Endothelial cell of umbilical vein (primary cell): ENCODE data around the gene USP46. TPM values are rescaled to one million over a fixed set of nuclear protein-coding genes. Genes with fewer than 3 reads are reported as not detected.

Source experiments
- BruUV-seq: library from RNA; stranded (reverse); fragments of 400-500 nt; replicated peaks from 2 replicates; lab custom pipeline; 2021; lab: Mats Ljungman, UMichigan
- CTCF ChIA-PET: fragments of 300-600, 350-600 bp; sonication (Branson Sonifier 250); formaldehyde crosslinking; loops from one replicate; lab custom pipeline; 2021; ENCODE audit warnings: antibody characterized with exemption, inconsistent platforms; lab: Charles Lee
- POLR2A ChIA-PET: fragments of 300-600, 350-600 bp; sonication (Branson Sonifier 250); formaldehyde crosslinking; loops from one replicate; lab custom pipeline; 2021; ENCODE audit warnings: antibody characterized with exemption, inconsistent platforms; lab: Charles Lee
- DNase-seq: peaks from one replicate; pipeline ENCODE4 v3.0.0-alpha.2; 2011; ENCODE audit warnings: low read depth, low spot score
- FAIRE-seq: peaks from 2 replicates; lab custom pipeline; 2011; peaks lifted over from hg19 to GRCh38; lab: Jason Lieb, UNC
- H2AFZ ChIP-seq: 2 replicates; pipeline ENCODE4 v1.6.0; 2012; ENCODE audit warnings: low read depth, low read length, control low read depth, inconsistent platforms
- H3K27ac ChIP-seq: 2 replicates; pipeline ENCODE4 v1.5.1; 2011; ENCODE audit warnings: low read depth, mild to moderate bottlenecking, control low read depth, low read length, moderate library complexity; ENCODE audit not compliant: insufficient read depth
- H3K27me3 ChIP-seq, 2 experiments: 2 replicates each; pipeline versions ENCODE4 v1.6.0 to v1.6.1; 2011; ENCODE audit warnings: low read length in 2 of 2, mixed read lengths in 1 of 2; ENCODE audit not compliant: control insufficient read depth in 2 of 2, insufficient read depth in 2 of 2
- H3K36me3 ChIP-seq, 2 experiments: 2 replicates in 1 of 2; 3 replicates in 1 of 2; pipeline ENCODE4 v1.5.1; 2011; ENCODE audit warnings: low read length in 2 of 2, mild to moderate bottlenecking in 1 of 2, moderate library complexity in 1 of 2; ENCODE audit not compliant: control insufficient read depth in 2 of 2, insufficient read depth in 2 of 2; ENCODE audit errors: extremely low read depth in 1 of 2
- H3K4me1 ChIP-seq: 3 replicates; pipeline ENCODE4 v1.5.1; 2011; ENCODE audit warnings: mild to moderate bottlenecking, low read length; ENCODE audit not compliant: control insufficient read depth, insufficient read depth; ENCODE audit errors: extremely low read depth
- H3K4me2 ChIP-seq: 2 replicates; pipeline ENCODE4 v1.6.1; 2011; ENCODE audit warnings: low read length, control low read depth, mixed read lengths; ENCODE audit not compliant: insufficient read depth
- H3K4me3 ChIP-seq, 3 experiments: fragments of 200-600 bp in 1 of 3; sonication (generic), shearing (Covaris generic) in 1 of 3; replicated peaks in 1 of 3; 2 replicates each; pipeline ENCODE4 v1.5.1; 2011 to 2016; ENCODE audit warnings: control low read depth in 3 of 3, low read length in 3 of 3, mild to moderate bottlenecking in 2 of 3, inconsistent platforms in 1 of 3, low read depth in 1 of 3, moderate library complexity in 1 of 3; ENCODE audit not compliant: insufficient read depth in 1 of 3
- H3K79me2 ChIP-seq: 2 replicates; pipeline ENCODE4 v1.6.0; 2012; ENCODE audit warnings: low read length, inconsistent platforms; ENCODE audit not compliant: control insufficient read depth, insufficient read depth
- H3K9ac ChIP-seq: replicated peaks from 2 replicates; pipeline ENCODE3; 2011; ENCODE audit warnings: low read length, control low read depth; ENCODE audit not compliant: insufficient read depth; ENCODE audit errors: extremely low read depth
- H3K9me1 ChIP-seq: replicated peaks from 3 replicates; pipeline ENCODE4 v1.6.0; 2011; ENCODE audit warnings: mild to moderate bottlenecking, low read length; ENCODE audit not compliant: control insufficient read depth, insufficient read depth; ENCODE audit errors: extremely low read depth
- H3K9me3 ChIP-seq: replicated peaks from 2 replicates; pipeline ENCODE4 v1.5.1; 2012; ENCODE audit warnings: low read length, inconsistent platforms; ENCODE audit not compliant: control insufficient read depth, insufficient read depth
- H4K20me1 ChIP-seq: replicated peaks from 2 replicates; pipeline ENCODE3; 2011; ENCODE audit warnings: mild to moderate bottlenecking, low read length; ENCODE audit not compliant: control insufficient read depth, insufficient read depth; ENCODE audit errors: extremely low read depth
- CTCF ChIP-seq, 2 donors: IDR thresholded peaks; 1 replicate in 1 of 2; 2 replicates in 1 of 2; pipeline ENCODE4 v1.5.1; 2011; ENCODE audit warnings: low read length in 2 of 2, mild to moderate bottlenecking in 2 of 2, moderate library complexity in 2 of 2, control low read depth in 1 of 2, inconsistent platforms in 1 of 2, low read depth in 1 of 2; ENCODE audit not compliant: insufficient read depth in 1 of 2; ENCODE audit errors: extremely low read depth in 1 of 2
- EZH2 ChIP-seq: IDR thresholded peaks from 2 replicates; pipeline ENCODE4 v1.6.1; 2012; ENCODE audit warnings: borderline replicate concordance, low read depth, mild to moderate bottlenecking, moderate library complexity, low read length, inconsistent platforms; ENCODE audit not compliant: severe bottlenecking
- FOS ChIP-seq: IDR thresholded peaks from 2 replicates; pipeline ENCODE4 v1.6.1; 2011; ENCODE audit warnings: mild to moderate bottlenecking, low read length, moderate library complexity, borderline replicate concordance; ENCODE audit not compliant: insufficient read depth
- GATA2 ChIP-seq: IDR thresholded peaks from 2 replicates; pipeline ENCODE4 v1.7.0; 2011; ENCODE audit warnings: low read depth, mild to moderate bottlenecking, moderate library complexity, mixed read lengths, low read length; ENCODE audit not compliant: insufficient read length, insufficient read depth
- JUN ChIP-seq: IDR thresholded peaks from 2 replicates; pipeline ENCODE4 v1.6.1; 2011; ENCODE audit warnings: borderline replicate concordance, low read depth; ENCODE audit not compliant: insufficient read length, insufficient read depth
- MAX ChIP-seq: IDR thresholded peaks from 2 replicates; pipeline ENCODE4 v1.6.1; 2011; ENCODE audit not compliant: insufficient read depth, insufficient read length
- MYC ChIP-seq: IDR thresholded peaks from one replicate; pipeline ENCODE4 v1.6.1; 2011; ENCODE audit warnings: mild to moderate bottlenecking, low read depth, low read length
- POLR2A ChIP-seq: IDR thresholded peaks from 2 replicates; pipeline ENCODE4 v1.6.1; 2012; ENCODE audit warnings: low read depth, mild to moderate bottlenecking, control low read depth, low read length
- POLR2AphosphoS5 ChIP-seq: IDR thresholded peaks from 2 replicates; pipeline ENCODE4 v1.6.1; 2012; ENCODE audit warnings: low read depth, mild to moderate bottlenecking, control low read depth, low read length, moderate library complexity; ENCODE audit not compliant: insufficient read depth
- dilution Hi-C: fragments of 300-500 bp; cut with MboI; formaldehyde crosslinking; loops from one replicate; pipeline ENCODE4 v1.15.0; 2019; ENCODE audit warnings: low sequenced_read_pairs; ENCODE audit not compliant: extremely low pct_ligation_motif_present
- intact Hi-C: fragments of 100-400 bp; cut with micrococcal nuclease; formaldehyde crosslinking; loops from one replicate; pipeline ENCODE4 v1.10.0; 2022
- polyA plus RNA-seq, 4 experiments: library from polyadenylated mRNA; depleted of rRNA in 3 of 4; stranded (reverse) in 3 of 4; unstranded in 1 of 4; fragments of >200 nt; gene quantifications; 2 replicates each; pipeline versions ENCODE4 v1.2.1 to v1.2.3, GENCODE V29; 2011 to 2012; ENCODE audit warnings: missing spikeins in 1 of 4
- total RNA-seq: library from RNA; stranded (reverse); gene quantifications from 2 replicates; pipeline ENCODE4 v1.2.3, GENCODE V29; 2021

USP46 gene
- total and polyA plus RNA-seq, 2 donors (not counting 3 experiments of a cell fraction or from before 2014, with no cell fraction given) = 5.2 to 23.7 TPM

- dilution Hi-C loops = no loop called here
- CTCF ChIA-PET = no interaction called here
These were observed 31.2 kb downstream of the USP46 start for GRCh38 chr4:52627876-52628275.

GRCh38 chr4:52625216-52625615 is 33.9 kb downstream of the USP46 start:
- Histone ChIP-seq H3K9me1 (no peaks in the 10 kb centered on the region), H3K79me2 (no peaks in the 10 kb centered on the region), H3K27me3 (no peaks in the 10 kb centered on the region), H3K9me3 (no peaks in the 10 kb centered on the region), H3K9ac (no peak overlapping the region), H3K4me2 (no peak overlapping the region), H3K4me1 (no peaks in the 10 kb centered on the region), H3K36me3 (peaks cover 0 to 2% of the 10 kb centered on the region in 2 experiments), H2AFZ (no peak overlapping the region), H4K20me1 (no peaks in the 10 kb centered on the region), H3K4me3 (no peak overlapping the region), H3K27ac (no peak overlapping the region)
- ChIA-PET CTCF (interaction anchor here (1.3 kb wide), 2 partner anchors 14 to 37 kb away, joined by 3 to 4 read pairs; no protein-coding TSS in a partner anchor), POLR2A (no interaction called here)
- no peak for FAIRE-seq
- TF ChIP-seq JUN (no peak), POLR2AphosphoS5 (no peak), GATA2 (no peak), MAX (no peak), FOS (no peak), POLR2A (no peak), MYC (no peak), EZH2 (no peak), CTCF (IDR thresholded peaks at IDR 0.05; ENCODE audit: extremely low read depth in 1 of 2, insufficient read depth in 1 of 2, low read depth in 1 of 2, low read length in 2 of 2) (no peak)
- no TSS peak for BruUV-seq
- DNase-seq = no peak
- intact Hi-C loops (no loop called here), dilution Hi-C loops (no loop called here)

More at GRCh38 chr4:52627876-52628275, 31.2 kb downstream of the USP46 start:
- no peaks in the 10 kb centered on the region for H3K9me1 ChIP-seq
- TF ChIP-seq GATA2 (no peak), FOS (no peak)
- H3K4me2 ChIP-seq = no peak overlapping the region
- POLR2A ChIA-PET = no interaction called here
- no peak for FAIRE-seq
- peaks cover 0 to 2% of the 10 kb centered on the region in 2 experiments for H3K36me3 ChIP-seq
- no peak overlapping the region for H2AFZ ChIP-seq
- BruUV-seq = no TSS peak
- H3K9me3 ChIP-seq = no peaks in the 10 kb centered on the region
- DNase-seq = no peak
- H3K79me2 ChIP-seq = no peaks in the 10 kb centered on the region
- no peak overlapping the region for H3K9ac ChIP-seq
- no peak overlapping the region for H3K27ac ChIP-seq
- H3K27me3 ChIP-seq = no peaks in the 10 kb centered on the region
- intact Hi-C loops = no loop called here
- H3K4me1 ChIP-seq = no peaks in the 10 kb centered on the region
- no peaks in the 10 kb centered on the region for H4K20me1 ChIP-seq
- no peak overlapping the region for H3K4me3 ChIP-seq
